ENCODE measurements around the gene LZTR1. TPM values are rescaled to one million over a fixed set of nuclear protein-coding genes. Genes with fewer than 3 reads are reported as not detected.

The LZTR1 gene
- total RNA-seq, 2 donors from 2014 or later: 20.7 to 24.7 TPM

DNA sequence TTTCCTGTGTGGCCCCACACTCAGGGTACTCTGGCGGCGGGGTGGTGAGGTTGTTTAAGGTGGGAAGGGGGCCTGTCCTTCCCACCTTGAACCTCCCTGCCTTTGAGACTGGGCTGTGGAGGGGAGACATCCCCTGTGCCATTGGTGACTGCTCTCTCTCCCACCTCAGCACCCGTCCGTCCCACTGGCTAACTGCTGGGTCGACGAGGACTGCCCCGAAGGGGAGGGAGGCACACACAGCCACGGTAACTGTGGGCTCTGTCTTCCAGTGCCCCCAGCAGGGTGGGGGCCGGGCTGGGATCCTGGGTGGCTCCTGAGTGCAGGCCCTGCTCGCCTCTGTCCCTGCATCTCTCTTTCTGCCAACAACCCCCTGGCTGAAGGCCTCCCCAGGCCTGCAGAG is 40.4 kb downstream of the LZTR1 start:
- DNase-seq (ENCODE audit: low spot score): no peak
- Histone ChIP-seq H3K27me3 (no peaks in the 10 kb centered on the region), H3K4me1 (peaks cover 0 to 7% of the 10 kb centered on the region in 2 donors), H3K4me3 (no peak overlapping the region), H3K9me3 (no peaks in the 10 kb centered on the region), H3K36me3 (no peaks in the 10 kb centered on the region), H3K27ac (no peak overlapping the region)
- TF ChIP-seq, protein P1, sequence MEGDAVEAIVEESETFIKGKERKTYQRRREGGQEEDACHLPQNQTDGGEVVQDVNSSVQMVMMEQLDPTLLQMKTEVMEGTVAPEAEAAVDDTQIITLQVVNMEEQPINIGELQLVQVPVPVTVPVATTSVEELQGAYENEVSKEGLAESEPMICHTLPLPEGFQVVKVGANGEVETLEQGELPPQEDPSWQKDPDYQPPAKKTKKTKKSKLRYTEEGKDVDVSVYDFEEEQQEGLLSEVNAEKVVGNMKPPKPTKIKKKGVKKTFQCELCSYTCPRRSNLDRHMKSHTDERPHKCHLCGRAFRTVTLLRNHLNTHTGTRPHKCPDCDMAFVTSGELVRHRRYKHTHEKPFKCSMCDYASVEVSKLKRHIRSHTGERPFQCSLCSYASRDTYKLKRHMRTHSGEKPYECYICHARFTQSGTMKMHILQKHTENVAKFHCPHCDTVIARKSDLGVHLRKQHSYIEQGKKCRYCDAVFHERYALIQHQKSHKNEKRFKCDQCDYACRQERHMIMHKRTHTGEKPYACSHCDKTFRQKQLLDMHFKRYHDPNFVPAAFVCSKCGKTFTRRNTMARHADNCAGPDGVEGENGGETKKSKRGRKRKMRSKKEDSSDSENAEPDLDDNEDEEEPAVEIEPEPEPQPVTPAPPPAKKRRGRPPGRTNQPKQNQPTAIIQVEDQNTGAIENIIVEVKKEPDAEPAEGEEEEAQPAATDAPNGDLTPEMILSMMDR (IDR thresholded peaks at IDR 0.05): no peak

DNA sequence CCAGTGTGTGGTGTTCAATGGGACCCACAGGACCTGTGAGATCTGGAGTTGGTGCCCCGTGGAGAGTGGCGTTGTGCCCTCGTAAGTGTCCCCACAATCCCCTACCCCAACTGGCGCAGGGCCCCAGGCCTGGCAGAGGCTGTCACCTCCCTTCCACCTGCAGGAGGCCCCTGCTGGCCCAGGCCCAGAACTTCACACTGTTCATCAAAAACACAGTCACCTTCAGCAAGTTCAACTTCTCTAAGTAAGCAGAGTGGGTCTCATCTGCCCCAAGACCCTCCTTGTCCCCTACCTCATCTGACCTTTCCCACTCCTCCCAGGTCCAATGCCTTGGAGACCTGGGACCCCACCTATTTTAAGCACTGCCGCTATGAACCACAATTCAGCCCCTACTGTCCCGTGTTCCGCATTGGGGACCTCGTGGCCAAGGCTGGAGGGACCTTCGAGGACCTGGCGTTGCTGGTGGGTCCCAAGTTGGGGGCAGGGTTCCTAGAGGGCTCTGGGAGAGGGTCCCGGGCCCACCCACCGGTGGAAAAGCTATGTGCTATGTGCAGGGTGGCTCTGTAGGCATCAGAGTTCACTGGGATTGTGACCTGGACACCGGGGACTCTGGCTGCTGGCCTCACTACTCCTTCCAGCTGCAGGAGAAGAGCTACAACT is 41.0 kb downstream of the LZTR1 start:
- Histone ChIP-seq H3K4me1 (peaks cover 0 to 7% of the 10 kb centered on the region in 2 donors), H3K36me3 (no peaks in the 10 kb centered on the region), H3K27me3 (no peaks in the 10 kb centered on the region)

DNA sequence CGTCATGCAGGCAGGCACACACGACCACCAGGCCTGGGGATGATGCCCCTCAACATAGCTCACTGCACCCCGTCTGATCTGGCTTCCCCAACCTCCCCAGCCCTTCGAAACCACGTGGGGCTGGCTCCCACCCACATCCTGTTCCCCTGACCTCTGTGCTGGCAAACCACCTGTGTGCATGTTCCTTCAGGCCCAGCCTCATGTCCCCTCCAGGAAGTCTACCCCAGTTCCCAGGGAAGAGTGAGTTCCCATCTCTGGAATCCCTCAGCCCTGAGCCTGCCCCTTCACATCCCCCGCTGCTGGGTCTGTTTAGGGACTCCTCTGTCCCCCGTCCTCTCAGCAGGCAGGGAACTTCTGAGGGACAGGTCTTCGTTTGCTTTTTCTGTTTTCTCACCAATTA is 43.2 kb downstream of the LZTR1 start:
- Histone ChIP-seq H3K4me1 (peaks cover 0 to 7% of the 10 kb centered on the region in 2 donors), H3K27ac (no peak overlapping the region), H3K27me3 (no peaks in the 10 kb centered on the region), H3K36me3 (no peaks in the 10 kb centered on the region), H3K9me3 (no peaks in the 10 kb centered on the region), H3K4me3 (no peak overlapping the region)
- DNase-seq (ENCODE audit: low spot score): no peak
- TF ChIP-seq, protein P1 (IDR thresholded peaks at IDR 0.05): no peak

More for the DNA sequence above, 41.0 kb downstream of the LZTR1 start:
- Histone ChIP-seq H3K27ac (no peak overlapping the region), H3K9me3 (no peaks in the 10 kb centered on the region), H3K4me3 (no peak overlapping the region)
- TF ChIP-seq, protein P1 (IDR thresholded peaks at IDR 0.05): no peak
- DNase-seq (ENCODE audit: low spot score): no peak

DNA sequence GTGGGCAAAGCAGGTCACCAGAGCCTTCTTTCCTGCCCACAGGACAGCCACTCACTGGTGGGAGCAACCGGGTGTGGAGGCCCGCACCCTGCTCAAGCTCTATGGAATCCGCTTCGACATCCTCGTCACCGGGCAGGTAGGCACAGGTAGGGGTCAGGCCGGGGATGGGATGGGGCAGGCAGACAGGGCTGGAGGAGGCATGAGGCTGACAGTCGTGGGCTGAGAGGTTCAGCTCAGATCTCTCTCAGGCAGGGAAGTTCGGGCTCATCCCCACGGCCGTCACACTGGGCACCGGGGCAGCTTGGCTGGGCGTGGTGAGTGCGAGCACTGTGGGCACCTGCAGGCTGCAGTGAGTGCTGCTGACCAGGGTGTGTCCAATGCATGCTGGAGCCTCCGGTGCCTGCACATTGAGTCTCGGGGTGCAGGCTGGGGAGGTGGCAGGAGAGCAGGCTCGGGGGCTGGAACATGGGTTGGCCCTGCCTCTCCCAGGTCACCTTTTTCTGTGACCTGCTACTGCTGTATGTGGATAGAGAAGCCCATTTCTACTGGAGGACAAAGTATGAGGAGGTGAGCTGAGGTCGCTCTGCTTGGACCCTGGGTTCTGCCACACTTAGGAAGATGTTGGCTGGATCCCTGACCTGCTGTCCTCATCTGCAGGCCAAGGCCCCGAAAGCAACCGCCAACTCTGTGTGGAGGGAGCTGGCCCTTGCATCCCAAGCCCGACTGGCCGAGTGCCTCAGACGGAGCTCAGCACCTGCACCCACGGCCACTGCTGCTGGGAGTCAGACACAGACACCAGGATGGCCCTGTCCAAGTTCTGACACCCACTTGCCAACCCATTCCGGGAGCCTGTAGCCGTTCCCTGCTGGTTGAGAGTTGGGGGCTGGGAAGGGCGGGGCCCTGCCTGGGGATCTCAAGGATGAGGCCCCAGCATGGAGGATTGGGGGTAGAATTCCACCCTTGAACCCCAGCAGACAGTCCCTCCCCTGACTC is 44.0 kb downstream of the LZTR1 start:
- no peaks in the 10 kb centered on the region for H3K9me3 ChIP-seq
- H3K4me1 ChIP-seq: peaks cover 0 to 7% of the 10 kb centered on the region in 2 donors
- no peaks in the 10 kb centered on the region for H3K27me3 ChIP-seq
- no peak for DNase-seq (ENCODE audit: low spot score)
- TF ChIP-seq, protein P1 (IDR thresholded peaks at IDR 0.05): no peak
- H3K4me3 ChIP-seq: no peak overlapping the region
- H3K36me3 ChIP-seq: no peaks in the 10 kb centered on the region
- H3K27ac ChIP-seq: no peak overlapping the region

DNA sequence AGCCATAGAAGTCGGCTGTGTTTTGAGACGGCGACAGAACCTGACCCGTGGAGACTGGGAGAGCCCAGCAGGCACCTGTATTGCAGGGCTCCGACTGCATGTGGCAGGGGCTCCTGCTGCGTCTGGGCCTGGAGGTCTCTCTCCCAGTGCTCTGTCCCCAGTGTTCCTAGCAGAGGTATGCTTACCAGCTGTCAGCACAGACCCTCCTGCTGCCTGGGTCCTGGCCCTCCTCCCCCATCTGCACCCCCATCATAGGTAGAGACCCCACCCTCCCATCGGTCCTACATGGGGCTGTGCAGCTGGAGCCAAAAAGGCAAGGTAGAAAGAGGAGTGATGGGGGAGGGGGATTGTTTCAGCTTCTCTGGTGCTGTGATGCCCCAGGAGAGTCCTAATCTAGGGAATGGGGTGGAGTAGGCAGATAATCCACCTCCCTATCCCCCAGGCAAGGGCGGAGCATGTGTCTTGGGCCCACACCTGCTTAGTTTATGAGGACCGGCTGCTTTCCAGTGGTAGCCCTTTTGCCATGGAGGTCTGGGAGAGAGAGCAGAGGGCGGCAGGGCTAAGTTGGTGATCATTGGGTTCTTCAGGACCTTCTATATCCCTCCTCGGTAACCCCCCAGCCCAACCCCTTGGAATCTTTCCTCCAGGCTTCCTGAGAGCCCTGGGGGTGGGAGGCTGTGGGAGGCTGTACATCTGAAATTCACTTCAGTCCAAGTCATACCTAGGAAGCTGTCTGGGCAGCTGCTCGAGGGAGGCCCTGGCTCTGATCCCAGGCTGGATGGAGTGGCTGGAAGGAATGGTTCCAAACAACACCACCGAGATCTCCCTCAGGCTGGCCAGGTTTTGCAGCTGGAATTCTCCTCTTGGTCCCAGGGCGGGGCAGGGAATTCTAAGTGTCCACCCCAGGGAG is 44.9 kb downstream of the LZTR1 start:
- no peaks in the 10 kb centered on the region for H3K36me3 ChIP-seq
- TF ChIP-seq, protein P1 (IDR thresholded peaks at IDR 0.05): no peak
- H3K4me1 ChIP-seq: peaks cover 0 to 13% of the 10 kb centered on the region in 2 donors
- no peak for DNase-seq (ENCODE audit: low spot score)
- no peak overlapping the region for H3K4me3 ChIP-seq
- H3K27me3 ChIP-seq: peaks cover 2% of the 10 kb centered on the region in 2 donors
- H3K27ac ChIP-seq: no peak overlapping the region
- no peaks in the 10 kb centered on the region for H3K9me3 ChIP-seq
